Amygdala (tissue), 56 donors: ENCODE data around the gene CHST8.
"Not testable (repeated sequence)": the region's sequence is repeated elsewhere in the genome, so short reads cannot be mapped to it uniquely, and the experiment has no call there.

Experiments used
- DNase-seq, 56 donors: peaks; one replicate each; lab custom pipeline; 2025; lab: John Stamatoyannopoulos, UW

Gene CHST8

DNA sequence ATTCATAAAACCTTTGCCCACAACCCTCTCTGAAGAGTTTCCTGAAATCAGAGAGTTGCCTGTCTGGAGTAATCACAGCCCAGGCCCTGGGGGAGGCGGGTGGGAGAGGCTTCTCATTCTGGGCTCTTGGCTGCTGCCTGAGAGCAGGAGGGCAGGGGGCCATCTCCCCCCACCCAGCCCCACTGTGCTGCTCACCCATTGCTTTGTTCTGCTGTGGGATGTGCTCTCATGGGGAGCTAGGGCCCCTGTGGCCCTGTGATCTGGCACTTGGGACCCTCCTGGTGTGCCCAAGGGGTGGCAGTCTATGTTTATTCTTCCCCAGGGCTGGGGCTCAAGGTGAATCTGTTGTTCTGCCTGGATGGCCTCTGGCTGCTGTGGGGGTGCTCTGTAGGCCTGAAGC, 181.0 kb downstream of the CHST8 start:
- DNase-seq = no peak

DNA sequence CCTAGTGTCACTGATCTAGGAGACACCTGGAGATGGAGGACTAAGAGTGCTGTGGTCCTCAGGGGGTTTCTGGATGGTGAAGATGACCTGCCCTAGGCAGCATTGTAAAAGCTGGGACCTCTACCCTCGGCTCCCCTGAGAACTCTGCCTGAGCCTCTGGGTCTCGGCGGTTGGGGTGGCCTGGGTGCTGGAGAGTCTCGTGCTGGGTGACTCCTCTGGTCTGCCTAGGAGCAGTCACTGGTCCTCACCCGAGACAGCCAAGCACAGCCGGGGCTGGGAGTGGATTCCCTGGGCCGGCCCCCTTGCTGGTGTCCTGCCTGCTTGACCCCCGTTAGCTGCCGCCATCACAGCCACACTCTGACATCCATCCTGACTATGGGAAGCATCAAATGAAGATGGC, 181.6 kb downstream of the CHST8 start:
- DNase-seq = no peak

DNA sequence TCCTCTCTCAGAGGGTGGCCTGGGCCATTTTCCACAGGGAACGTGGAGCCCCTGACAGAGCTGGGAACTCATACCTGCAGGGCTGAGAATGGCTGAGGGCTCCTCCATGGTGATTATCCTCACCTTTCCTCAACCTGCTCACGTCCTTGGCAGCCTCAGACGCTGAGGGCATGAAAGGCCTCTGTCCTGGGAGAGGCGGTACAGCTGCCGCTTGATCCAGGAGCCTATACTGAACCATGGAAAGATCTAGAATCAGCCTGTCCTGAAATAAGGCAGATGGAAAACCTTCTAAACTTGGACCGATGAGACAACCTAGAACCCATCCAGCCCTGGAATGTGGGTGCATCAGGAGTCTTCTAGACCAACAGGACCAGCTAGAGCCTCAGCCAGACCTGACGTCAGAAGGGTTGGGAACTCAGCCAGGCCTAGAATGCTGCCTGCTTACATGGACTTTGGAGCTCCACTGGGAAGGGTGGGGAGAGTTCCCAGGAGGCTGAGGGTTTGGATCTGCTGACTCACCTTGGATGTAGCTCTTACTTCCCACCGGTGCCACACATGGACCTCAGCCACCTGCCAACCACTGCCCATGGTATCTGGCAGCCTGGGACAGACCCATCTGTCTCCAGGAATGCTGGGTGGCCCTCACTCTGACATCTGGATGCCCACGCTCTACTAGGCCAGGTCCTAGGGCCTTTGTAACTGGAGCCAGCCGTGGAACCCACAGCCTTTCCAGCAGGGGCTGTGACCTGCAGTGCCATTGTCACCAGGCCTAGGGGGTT, 182.5 kb downstream of the CHST8 start:
- peak in 25 of 56 donors; percentile 7 to 72 (median 32) for DNase-seq

GRCh38 chr19:33805313-33805712, 183.6 kb downstream of the CHST8 start:
- no peak for DNase-seq

DNA sequence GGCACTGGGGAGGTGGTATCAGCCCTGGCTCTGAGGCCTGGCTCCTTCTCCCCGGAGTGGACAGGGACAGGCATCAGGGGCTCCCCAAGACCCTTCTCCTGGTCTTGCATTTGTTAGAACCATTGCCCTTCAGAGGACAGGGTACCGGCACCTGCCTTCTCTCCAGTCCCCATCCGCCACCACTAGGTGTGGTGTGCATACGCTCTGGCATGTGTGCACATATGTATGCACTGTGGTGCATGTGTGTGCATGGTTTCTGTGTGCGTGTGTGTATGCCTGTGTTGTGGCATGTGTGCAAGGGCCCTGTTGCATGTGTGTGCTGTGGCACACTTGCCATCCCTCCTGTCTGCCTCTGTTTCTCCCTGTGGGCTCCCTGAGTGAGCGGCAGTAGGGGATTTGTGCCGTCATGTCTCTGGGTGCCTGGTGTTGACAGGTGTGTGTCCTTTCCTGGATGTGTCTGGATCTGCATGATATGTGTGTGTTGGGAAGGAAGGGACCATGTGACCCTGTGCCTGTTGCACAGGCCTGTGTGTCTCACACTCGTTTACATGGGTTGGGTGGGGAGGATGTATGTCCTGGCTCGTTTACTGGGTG, 184.2 kb downstream of the CHST8 start:
- no peak for DNase-seq

DNA sequence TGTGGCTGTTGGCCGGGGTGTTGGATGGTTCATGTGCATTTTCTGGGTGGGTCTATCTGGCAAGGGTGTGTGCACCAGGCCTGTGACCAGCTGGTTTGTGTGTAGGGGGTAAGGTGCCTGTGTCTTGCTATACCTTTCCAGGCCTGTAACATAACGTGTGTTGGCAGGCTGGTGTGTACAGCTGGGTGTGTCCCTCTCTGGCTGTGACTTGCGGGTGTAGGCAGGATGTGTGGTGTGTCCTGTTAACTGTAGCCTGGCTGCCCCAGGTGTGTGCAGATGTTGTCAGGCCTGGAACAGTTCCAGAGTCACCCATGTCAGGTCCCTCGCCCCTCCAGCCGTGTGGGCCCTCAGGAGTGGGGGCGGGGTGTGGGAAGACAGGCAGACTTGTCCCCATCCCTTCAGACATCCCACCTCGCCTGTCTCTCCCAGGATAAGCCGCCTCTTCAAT, 184.7 kb downstream of the CHST8 start:
- no peak for DNase-seq

GRCh38 chr19:33808399-33808798, 186.6 kb downstream of the CHST8 start:
- DNase-seq = no peak

GRCh38 chr19:33809960-33810359, 188.2 kb downstream of the CHST8 start:
- no peak for DNase-seq

- DNase-seq = no peak
Observed at GRCh38 chr19:33810821-33811220, 189.1 kb downstream of the CHST8 start.

DNA sequence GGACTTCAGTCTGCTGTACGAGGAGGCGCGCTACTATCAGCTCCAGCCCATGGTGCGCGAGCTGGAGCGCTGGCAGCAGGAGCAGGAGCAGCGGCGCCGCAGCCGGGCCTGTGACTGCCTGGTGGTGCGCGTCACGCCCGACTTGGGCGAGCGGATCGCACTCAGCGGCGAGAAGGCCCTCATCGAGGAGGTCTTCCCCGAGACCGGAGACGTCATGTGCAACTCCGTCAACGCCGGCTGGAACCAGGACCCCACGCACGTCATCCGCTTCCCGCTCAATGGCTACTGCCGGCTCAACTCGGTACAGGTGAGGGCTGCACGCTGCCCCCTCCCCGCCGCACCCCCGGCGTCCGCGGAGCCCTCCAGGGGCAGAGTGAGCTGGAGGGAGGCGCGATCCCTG, 189.5 kb downstream of the CHST8 start:
- DNase-seq = no peak

- no peak for DNase-seq
Observed at GRCh38 chr19:33811736-33812387, 190.1 kb downstream of the CHST8 start.

GRCh38 chr19:33812388-33813330, 190.9 kb downstream of the CHST8 start:
- DNase-seq = no peak

GRCh38 chr19:33813391-33814101, 191.8 kb downstream of the CHST8 start:
- no peak for DNase-seq

DNA sequence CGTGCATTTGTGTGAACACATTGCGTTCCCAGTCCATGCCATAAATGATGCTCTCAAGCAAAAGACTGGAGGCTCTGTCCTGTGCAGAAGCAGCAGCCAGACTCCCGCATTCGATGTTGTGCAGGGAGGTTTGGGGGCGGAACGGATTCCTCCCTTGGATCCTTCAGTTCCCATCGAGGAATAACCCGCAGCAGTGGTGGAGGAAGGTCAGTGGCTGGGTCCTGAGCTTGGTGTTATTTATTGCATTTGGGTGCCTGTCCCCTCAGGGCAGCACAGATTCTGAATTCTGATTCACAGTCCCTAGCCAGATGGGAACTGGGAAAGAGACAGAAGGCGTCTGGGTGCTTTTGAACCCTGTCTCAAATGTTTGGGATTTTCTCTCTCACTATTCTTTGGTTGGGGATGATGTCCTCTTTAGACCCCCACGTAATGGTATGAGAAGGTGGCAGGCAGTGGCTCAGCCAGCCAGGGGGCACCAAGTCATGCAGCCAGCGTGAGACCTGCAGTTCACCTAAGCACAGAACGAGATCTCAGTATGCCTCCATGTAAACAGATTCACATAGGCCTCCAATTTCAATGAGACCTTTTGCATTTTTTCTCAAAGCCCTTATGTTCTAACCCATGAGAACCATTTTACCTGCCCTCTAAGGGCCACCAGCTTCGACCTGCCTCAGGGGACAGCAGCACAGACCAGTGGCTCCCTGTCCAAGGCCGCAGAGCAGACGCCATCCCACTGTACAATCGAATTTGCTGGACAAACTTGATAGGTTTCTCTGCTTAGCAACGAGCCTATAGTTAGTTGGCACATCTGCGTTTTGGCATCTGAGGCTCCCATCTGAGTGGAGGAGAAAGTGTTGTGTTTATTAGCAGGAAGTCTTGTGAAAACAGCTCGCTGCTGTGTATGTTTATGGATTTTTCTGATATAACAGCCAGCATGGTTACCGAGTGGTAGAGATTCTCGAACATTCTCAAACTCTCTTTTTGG, 192.7 kb downstream of the CHST8 start:
- DNase-seq = peak in 1 of 56 donors; percentile 43

- DNase-seq = peak in 6 of 56 donors; percentile 15 to 47 (median 28)
Observed at GRCh38 chr19:33815380-33816340, 193.9 kb downstream of the CHST8 start.

DNA sequence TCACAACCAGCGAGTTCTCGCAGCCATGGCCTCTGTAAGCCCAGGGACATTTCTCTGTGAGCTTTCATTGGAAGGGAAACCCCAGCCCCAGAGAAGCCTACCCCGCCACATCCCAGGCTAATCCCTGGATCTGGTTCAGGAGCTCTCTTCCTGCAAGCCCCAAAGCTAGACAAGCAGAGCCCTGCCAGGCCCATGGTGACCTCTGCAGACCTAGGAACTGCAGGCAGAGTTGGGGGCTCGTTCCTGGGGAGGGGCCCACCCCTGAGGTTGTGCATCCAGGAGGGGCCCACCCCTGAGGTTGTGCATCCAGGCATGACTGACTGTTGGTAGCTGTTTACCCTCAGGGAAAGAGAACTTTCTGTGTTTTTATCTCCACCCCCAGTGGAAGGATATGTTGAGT, 196.7 kb downstream of the CHST8 start:
- no peak for DNase-seq

- DNase-seq = not testable (repeated sequence)
Observed at GRCh38 chr19:33819078-33819477, 197.3 kb downstream of the CHST8 start.
